Activated naive CD4-positive, alpha-beta T cell treated with anti-CD3 and anti-CD28 coated beads, Interleukin-2, amount 10 ng/mL, durations not matched to agents 7 days and 5 days (primary cell): ENCODE measurements around the gene ARRB1.
"Not testable (repeated sequence)": the region's sequence is repeated elsewhere in the genome, so short reads cannot be mapped to it uniquely, and the experiment has no call there.

ENCODE experiments used
- CTCF ChIA-PET: fragments of 350-600 bp; sonication (Branson Sonifier 250); formaldehyde crosslinking; loops from one replicate; lab custom pipeline; 2021; ENCODE audit warnings: antibody characterized with exemption; lab: Charles Lee
- DNase-seq: peaks from one replicate; pipeline ENCODE4 v3.0.0-alpha.2; 2020
- H3K27ac Mint-ChIP-seq: one replicate; pipeline ENCODE4 v1.8.0; 2021; ENCODE audit warnings: mild to moderate bottlenecking, moderate library complexity, mixed read lengths
- H3K27me3 Mint-ChIP-seq: one replicate; pipeline ENCODE4 v1.8.0; 2021; ENCODE audit warnings: mild to moderate bottlenecking, mixed read lengths
- H3K36me3 Mint-ChIP-seq: one replicate; pipeline ENCODE4 v1.8.0; 2021; ENCODE audit warnings: mixed read lengths
- H3K4me1 Mint-ChIP-seq: one replicate; pipeline ENCODE4 v1.8.0; 2021; ENCODE audit warnings: mixed read lengths
- H3K4me3 Mint-ChIP-seq: one replicate; pipeline ENCODE4 v1.8.0; 2021; ENCODE audit warnings: mild to moderate bottlenecking, moderate library complexity, mixed read lengths
- H3K9me3 Mint-ChIP-seq: one replicate; pipeline ENCODE4 v1.8.0; 2021; ENCODE audit warnings: mixed read lengths

ARRB1 gene

GRCh38 chr11:75317446-75318122 is 33.9 kb downstream of the ARRB1 start:
- Mint-ChIP-seq H3K36me3 (no peaks in the 10 kb centered on the region), H3K4me3 (no peak overlapping the region), H3K27ac (no peak overlapping the region), H3K4me1 (peaks cover 9% of the 10 kb centered on the region), H3K27me3 (no peaks in the 10 kb centered on the region), H3K9me3 (no peaks in the 10 kb centered on the region)
- no peak for DNase-seq
- CTCF ChIA-PET, result interaction anchor here (0.7 to 3.5 kb wide), 2 partner anchors 15 to 38 kb away, joined by 3 to 10 read pairs; no protein-coding TSS in a partner anchor

- Mint-ChIP-seq H3K27me3 (no peaks in the 10 kb centered on the region), H3K27ac (no peak overlapping the region), H3K9me3 (no peaks in the 10 kb centered on the region), H3K36me3 (no peaks in the 10 kb centered on the region), H3K4me1 (peaks cover 5% of the 10 kb centered on the region), H3K4me3 (no peak overlapping the region)
- no peak for DNase-seq
- CTCF ChIA-PET, result interaction anchor here (3.5 kb wide), 1 partner anchor 36 kb away, joined by 10 read pairs; no protein-coding TSS in a partner anchor
These were observed 36.0 kb downstream of the ARRB1 start for GRCh38 chr11:75315439-75315805.

GRCh38 chr11:75314771-75315438 is 36.6 kb downstream of the ARRB1 start:
- peaks cover 5% of the 10 kb centered on the region for H3K4me1 Mint-ChIP-seq
- H3K36me3 Mint-ChIP-seq, result no peaks in the 10 kb centered on the region
- no peak overlapping the region for H3K4me3 Mint-ChIP-seq
- DNase-seq, result no peak
- H3K27ac Mint-ChIP-seq, result no peak overlapping the region
- CTCF ChIA-PET, result interaction anchor here (3.5 kb wide), 1 partner anchor 35 kb away, joined by 10 read pairs; no protein-coding TSS in a partner anchor
- no peaks in the 10 kb centered on the region for H3K27me3 Mint-ChIP-seq
- H3K9me3 Mint-ChIP-seq, result no peaks in the 10 kb centered on the region

- no peak overlapping the region for H3K4me3 Mint-ChIP-seq
- H3K36me3 Mint-ChIP-seq, result no peaks in the 10 kb centered on the region
- CTCF ChIA-PET, result interaction anchor here (3.5 kb wide), 1 partner anchor 34 kb away, joined by 10 read pairs; no protein-coding TSS in a partner anchor
- no peak for DNase-seq
- H3K9me3 Mint-ChIP-seq, result no peaks in the 10 kb centered on the region
- no peaks in the 10 kb centered on the region for H3K27me3 Mint-ChIP-seq
- peaks cover 5% of the 10 kb centered on the region for H3K4me1 Mint-ChIP-seq
- no peak overlapping the region for H3K27ac Mint-ChIP-seq
These were observed 37.8 kb downstream of the ARRB1 start for GRCh38 chr11:75313513-75314272.

GRCh38 chr11:75312346-75312745 is 39.1 kb downstream of the ARRB1 start:
- Mint-ChIP-seq H3K27me3 (no peaks in the 10 kb centered on the region), H3K27ac (no peak overlapping the region), H3K4me1 (peaks cover 5% of the 10 kb centered on the region), H3K9me3 (no peaks in the 10 kb centered on the region), H3K36me3 (no peaks in the 10 kb centered on the region), H3K4me3 (no peak overlapping the region)
- CTCF ChIA-PET, result no interaction called here
- DNase-seq, result no peak

GRCh38 chr11:75311858-75312288 is 39.6 kb downstream of the ARRB1 start:
- no peaks in the 10 kb centered on the region for H3K27me3 Mint-ChIP-seq
- CTCF ChIA-PET, result interaction anchor here (1.3 kb wide), 1 partner anchor 32 kb away, joined by 3 read pairs; no protein-coding TSS in a partner anchor
- H3K27ac Mint-ChIP-seq, result no peak overlapping the region
- no peaks in the 10 kb centered on the region for H3K9me3 Mint-ChIP-seq
- no peak for DNase-seq
- no peak overlapping the region for H3K4me3 Mint-ChIP-seq
- peaks cover 5% of the 10 kb centered on the region for H3K4me1 Mint-ChIP-seq
- no peaks in the 10 kb centered on the region for H3K36me3 Mint-ChIP-seq

- H3K27me3 Mint-ChIP-seq, result no peaks in the 10 kb centered on the region
These were observed 42.5 kb downstream of the ARRB1 start for GRCh38 chr11:75308986-75309385.

GRCh38 chr11:75308116-75308515 is 43.3 kb downstream of the ARRB1 start:
- no peaks in the 10 kb centered on the region for H3K4me1 Mint-ChIP-seq
- no peaks in the 10 kb centered on the region for H3K27me3 Mint-ChIP-seq
- no peak overlapping the region for H3K27ac Mint-ChIP-seq
- H3K9me3 Mint-ChIP-seq, result no peaks in the 10 kb centered on the region
- no peak for DNase-seq
- CTCF ChIA-PET, result interaction anchor here (2.0 kb wide), 1 partner anchor 28 kb away, joined by 8 read pairs; no protein-coding TSS in a partner anchor
- H3K4me3 Mint-ChIP-seq, result no peak overlapping the region
- H3K36me3 Mint-ChIP-seq, result no peaks in the 10 kb centered on the region

More at GRCh38 chr11:75308986-75309385, 42.5 kb downstream of the ARRB1 start:
- no peaks in the 10 kb centered on the region for H3K9me3 Mint-ChIP-seq
- H3K27ac Mint-ChIP-seq, result no peak overlapping the region
- H3K36me3 Mint-ChIP-seq, result no peaks in the 10 kb centered on the region
- no peak for DNase-seq
- CTCF ChIA-PET, result interaction anchor here (2.0 kb wide), 1 partner anchor 29 kb away, joined by 8 read pairs; no protein-coding TSS in a partner anchor
- no peaks in the 10 kb centered on the region for H3K4me1 Mint-ChIP-seq
- no peak overlapping the region for H3K4me3 Mint-ChIP-seq

- Mint-ChIP-seq H3K36me3 (no peaks in the 10 kb centered on the region), H3K27me3 (no peaks in the 10 kb centered on the region), H3K27ac (no peak overlapping the region), H3K4me3 (no peak overlapping the region), H3K9me3 (no peaks in the 10 kb centered on the region), H3K4me1 (no peaks in the 10 kb centered on the region)
- CTCF ChIA-PET, result interaction anchor here (0.7 kb wide), 1 partner anchor 27 kb away, joined by 3 read pairs; no protein-coding TSS in a partner anchor
- no peak for DNase-seq
These were observed 44.4 kb downstream of the ARRB1 start for GRCh38 chr11:75307058-75307457.

- Mint-ChIP-seq H3K4me3 (no peak overlapping the region), H3K27ac (no peak overlapping the region), H3K4me1 (no peaks in the 10 kb centered on the region), H3K27me3 (no peaks in the 10 kb centered on the region), H3K36me3 (no peaks in the 10 kb centered on the region), H3K9me3 (no peaks in the 10 kb centered on the region)
- DNase-seq, result no peak
- CTCF ChIA-PET, result no interaction called here
These were observed 44.9 kb downstream of the ARRB1 start for GRCh38 chr11:75306529-75306928.

- Mint-ChIP-seq H3K9me3 (no peaks in the 10 kb centered on the region), H3K36me3 (no peaks in the 10 kb centered on the region), H3K4me1 (no peaks in the 10 kb centered on the region), H3K4me3 (no peak overlapping the region), H3K27ac (no peak overlapping the region), H3K27me3 (no peaks in the 10 kb centered on the region)
- CTCF ChIA-PET, result no interaction called here
- DNase-seq, result no peak
These were observed 45.5 kb downstream of the ARRB1 start for GRCh38 chr11:75305993-75306392.

GRCh38 chr11:75305452-75305851 is 46.0 kb downstream of the ARRB1 start:
- Mint-ChIP-seq H3K4me1 (no peaks in the 10 kb centered on the region), H3K27ac (no peak overlapping the region), H3K27me3 (no peaks in the 10 kb centered on the region), H3K36me3 (no peaks in the 10 kb centered on the region), H3K4me3 (no peak overlapping the region), H3K9me3 (no peaks in the 10 kb centered on the region)
- CTCF ChIA-PET, result no interaction called here
- no peak for DNase-seq

GRCh38 chr11:75304941-75305340 is 46.5 kb downstream of the ARRB1 start:
- H3K4me3 Mint-ChIP-seq, CTCF ChIA-PET: not testable (repeated sequence)

GRCh38 chr11:75303544-75304224 is 47.8 kb downstream of the ARRB1 start:
- Mint-ChIP-seq H3K36me3 (no peaks in the 10 kb centered on the region), H3K27me3 (no peaks in the 10 kb centered on the region), H3K4me1 (no peaks in the 10 kb centered on the region), H3K9me3 (no peaks in the 10 kb centered on the region), H3K27ac (peak overlapping the region; percentile 42), H3K4me3 (no peak overlapping the region)
- no peak for DNase-seq
- CTCF ChIA-PET, result no interaction called here

More at GRCh38 chr11:75304941-75305340, 46.5 kb downstream of the ARRB1 start:
- H3K9me3 Mint-ChIP-seq, H3K27me3 Mint-ChIP-seq, H3K36me3 Mint-ChIP-seq, H3K4me1 Mint-ChIP-seq, H3K27ac Mint-ChIP-seq, DNase-seq: not testable (repeated sequence)
